NAMALWA (cell line): ENCODE data around the gene THBS2.
"Not testable (repeated sequence)": the region's sequence is repeated elsewhere in the genome, so short reads cannot be mapped to it uniquely, and the experiment has no call there.

ENCODE experiments used
- DNase-seq: peaks from one replicate; pipeline ENCODE4 v3.0.0-alpha.2; 2015; ENCODE audit warnings: low spot score

The THBS2 gene

DNA sequence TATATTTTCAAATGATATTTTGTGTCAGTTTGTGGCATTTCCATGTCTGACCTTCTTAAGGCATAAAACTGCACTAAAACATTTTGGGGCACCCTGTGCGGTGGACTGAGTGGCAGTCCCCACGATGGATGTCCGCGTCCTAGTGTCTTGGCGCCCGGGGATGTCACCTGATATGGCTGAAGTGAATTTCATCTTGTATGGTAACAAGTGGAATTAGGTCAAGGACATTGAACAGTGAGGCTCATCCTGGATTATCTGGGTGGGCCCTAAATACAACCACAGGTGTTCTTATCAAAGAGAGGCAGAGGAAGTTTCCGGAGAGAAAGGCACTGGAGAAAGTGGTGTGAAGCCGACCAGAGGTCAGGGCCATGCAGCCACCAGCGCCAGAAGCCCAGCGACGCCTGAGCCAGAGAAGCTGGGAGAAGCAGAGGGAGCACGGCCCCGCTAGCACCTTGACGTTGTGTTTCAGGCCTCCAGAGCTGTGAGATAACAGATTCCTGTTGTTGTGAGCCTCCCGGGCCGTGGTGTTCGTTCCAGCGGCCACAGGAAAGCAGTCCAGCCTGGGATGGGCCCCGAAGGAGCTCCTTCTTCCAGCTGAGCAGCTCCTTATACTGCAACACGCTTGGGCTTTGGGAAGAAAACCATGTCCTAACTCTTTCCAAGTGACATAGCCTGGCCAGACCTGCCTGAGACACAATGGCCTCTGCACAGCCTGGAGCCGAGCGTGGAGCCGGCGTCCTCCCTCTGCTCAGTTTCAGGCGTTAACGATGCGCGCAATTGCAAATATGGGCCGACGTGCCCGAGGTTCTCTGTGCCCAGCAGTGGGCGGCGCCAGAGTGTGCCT is 22.5 kb downstream of the THBS2 start:
- DNase-seq: no peak

DNA sequence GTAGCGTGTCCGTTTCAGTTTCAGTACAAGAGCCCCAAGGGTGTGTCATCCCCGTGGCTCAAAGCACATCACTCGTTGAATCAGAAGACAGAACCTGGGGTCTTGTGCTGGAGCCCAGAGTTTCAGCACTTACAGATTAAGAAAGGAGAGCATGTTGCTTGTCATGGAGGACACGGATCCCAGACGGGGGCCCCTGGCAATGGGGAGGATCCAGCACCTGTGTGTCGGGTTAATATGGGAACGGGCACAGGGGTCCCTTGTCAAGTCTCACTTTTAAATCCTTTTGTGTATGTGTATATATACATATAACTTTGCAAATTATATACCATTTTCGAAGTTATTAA is 23.4 kb downstream of the THBS2 start:
- DNase-seq: no peak

DNA sequence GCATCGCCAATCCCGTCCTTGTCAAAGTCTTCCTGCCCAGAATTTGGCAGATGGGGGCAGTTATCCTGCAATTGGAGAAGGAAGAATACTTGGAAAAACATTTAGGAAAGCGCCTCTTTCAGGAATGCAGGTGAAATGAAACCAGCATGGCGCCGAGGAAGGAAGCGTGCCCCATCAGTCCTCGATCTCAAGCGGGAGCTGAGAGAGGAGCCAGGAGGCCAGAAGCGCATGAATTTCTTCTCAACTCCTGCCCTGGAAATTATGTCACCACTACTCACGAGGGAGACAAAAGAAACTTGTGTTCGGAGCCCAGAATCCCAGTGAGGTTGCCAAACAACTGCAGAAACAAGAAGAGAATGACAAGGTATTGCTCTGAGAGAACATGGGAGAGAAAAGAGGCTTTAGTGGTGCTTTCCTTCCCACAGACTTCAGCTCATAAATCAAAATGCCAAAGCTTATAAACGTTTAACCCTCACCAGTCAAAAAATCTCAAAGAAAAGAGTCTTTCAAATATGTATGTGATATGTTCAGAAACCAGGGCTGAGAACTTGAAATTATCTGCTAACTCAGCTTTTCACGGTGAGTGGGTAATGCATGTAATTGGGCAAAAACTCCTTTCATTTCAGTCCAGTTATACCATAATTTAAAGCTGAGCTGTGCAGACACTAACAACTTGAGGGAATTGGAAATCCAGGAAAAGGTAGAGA is 23.9 kb downstream of the THBS2 start:
- DNase-seq: no peak

DNA sequence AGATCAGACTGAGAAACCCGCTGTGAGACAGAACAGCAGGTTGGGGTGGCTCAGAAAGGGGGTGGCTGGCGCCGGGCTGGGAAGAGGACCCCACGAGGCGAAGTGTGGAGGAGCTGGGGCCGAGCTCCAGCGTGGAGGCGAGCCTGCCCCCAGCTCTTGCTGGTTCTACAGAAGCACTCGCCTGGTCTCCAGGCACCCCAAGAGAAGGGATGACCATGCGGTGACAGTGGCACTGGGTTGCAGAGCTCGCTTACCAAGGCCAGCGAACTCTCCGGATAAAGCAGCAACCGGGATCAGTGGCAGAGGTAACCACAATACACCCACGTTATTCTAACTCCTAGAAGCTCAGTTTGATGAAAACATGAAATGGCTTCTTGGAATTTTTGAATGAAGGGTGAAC is 26.5 kb downstream of the THBS2 start:
- no peak for DNase-seq

DNA sequence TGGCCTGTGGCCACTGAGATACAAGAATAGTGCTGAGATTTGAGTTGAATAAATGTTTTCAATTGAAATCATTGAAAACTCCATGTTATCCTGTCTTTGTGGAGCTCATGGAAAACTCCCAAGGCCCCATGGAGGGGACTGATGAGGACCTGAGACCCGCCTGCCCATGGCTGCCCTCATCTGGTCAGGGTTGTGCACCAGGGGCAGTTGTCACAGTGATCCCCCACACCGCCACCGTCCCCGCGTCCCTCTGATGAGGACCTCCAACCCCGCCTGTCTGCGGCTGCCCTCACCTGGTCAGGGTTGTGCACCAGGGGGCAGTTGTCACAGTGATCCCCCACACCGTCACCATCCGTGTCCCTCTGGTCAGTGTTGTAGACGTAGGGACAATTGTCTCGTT is 27.8 kb downstream of the THBS2 start:
- no peak for DNase-seq

DNA sequence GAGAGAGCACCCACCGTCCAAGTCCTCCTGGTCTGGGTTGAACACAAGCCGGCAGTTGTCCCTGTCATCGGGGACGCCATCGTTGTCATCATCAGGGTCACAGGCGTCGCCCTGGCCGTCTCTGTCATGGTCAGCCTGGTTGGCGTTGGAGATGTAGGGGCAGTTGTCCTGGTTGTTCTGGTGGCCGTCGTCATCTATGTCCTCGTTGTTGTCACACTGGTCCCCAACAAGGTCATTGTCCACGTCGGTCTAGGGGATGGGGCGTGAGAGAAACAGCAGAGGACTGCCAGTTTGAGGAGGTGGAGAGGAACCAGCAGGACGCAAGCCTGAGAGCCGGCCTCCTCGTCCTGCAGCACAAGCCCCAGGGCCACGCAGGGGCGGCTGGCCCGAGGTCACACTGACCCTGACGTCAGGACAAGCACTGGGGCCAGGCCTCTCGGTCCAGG is 28.5 kb downstream of the THBS2 start:
- DNase-seq: no peak

DNA sequence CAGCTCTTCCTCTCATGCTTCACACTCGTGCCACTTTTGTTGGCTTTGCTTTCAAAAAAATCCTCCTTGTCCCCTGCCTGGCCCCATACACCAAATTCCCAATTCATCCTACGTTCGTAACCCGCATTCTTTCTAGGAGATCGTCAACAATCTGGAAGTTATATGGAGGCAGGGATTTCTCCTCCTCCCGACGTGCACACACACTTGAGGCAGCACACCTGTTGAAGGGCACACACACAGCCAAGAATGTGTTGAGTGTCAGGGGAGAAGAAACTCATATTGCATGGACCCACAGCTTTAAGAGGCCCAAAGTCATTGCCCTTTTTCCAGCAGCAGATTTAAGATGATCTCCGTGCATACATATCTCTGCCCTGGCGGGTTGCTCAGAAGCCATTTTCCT is 28.9 kb downstream of the THBS2 start:
- no peak for DNase-seq

DNA sequence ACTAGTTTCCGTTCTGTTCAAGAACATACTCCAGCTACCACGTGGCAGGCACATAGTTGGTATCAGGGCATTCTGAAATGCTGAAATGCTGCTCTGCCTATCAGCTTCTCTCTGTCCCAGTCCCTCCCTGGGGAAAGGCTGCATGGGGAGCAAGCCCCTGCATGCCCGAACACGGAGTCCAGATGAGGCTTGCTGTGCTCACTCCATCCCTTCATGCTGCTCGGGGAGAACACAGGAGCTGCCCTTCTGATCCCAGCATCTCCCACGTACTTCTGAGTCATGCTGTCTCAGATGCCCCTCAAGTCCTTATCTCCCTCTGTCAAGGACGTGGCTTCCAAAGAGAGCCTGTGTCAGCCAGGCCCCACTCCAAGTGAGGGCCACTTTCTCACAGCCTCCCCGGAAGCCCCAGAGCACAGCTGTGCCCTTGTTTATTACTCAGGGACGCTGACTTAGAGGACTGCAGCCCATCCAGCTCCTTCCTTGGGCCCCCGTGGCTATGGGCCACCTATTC is 29.4 kb downstream of the THBS2 start:
- no peak for DNase-seq

DNA sequence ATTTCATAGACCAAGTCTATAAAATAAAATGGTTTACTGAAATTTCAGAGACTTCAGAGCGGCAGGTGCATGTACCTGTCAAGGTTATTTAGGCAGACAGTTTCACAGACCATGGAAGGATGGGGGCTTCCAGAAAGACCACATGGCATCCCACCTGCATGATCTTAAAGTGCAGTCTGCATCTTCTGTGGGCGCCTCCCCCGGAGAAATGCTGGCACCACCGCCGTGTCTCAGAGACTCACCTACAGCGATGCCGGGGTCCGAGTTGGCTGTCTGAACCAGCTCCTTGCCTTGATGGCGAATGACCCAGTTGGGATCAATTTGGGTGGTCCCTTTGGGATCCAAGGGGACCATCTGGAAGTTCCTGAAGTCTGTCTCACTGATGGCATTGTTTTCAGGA is 30.6 kb downstream of the THBS2 start:
- no peak for DNase-seq

DNA sequence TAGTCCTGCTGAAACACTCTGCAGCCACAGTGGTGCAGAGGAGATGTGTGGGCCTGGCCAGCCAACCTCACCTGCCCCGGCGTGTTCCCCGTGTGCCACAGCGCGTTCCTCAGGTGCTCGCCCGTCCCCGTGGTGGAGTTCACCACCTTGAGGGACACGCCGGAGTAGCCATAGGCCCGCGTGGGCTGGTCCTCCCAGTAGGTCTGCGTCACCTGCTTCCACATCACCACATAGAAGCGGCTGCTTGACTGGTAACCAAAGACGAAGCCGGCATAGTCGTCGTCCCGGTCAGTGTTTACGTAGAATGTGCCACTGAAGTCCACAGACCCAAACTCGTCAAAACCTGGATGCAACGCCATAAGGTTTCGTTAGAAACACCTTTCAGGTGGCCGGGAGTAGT is 31.5 kb downstream of the THBS2 start:
- no peak for DNase-seq

DNA sequence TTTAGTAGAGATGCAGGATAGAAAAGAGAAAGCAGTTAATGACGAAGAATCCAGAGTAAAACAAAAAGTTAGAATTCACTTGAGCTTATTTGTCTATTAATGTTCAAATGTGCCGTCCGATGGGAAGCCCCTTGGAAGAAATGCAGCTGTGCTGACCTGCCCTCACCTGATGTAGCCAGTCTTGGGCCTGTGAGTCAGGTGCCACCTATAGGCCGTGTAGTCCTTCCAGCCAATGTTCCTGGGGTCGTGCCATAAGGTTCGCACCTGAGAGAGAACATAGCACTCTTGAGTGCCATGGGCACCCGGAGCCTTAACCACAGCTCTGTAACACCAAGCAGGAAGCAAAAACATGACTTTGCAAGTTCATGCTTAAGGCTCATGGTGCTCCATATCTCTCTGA is 32.4 kb downstream of the THBS2 start:
- DNase-seq: no peak

DNA sequence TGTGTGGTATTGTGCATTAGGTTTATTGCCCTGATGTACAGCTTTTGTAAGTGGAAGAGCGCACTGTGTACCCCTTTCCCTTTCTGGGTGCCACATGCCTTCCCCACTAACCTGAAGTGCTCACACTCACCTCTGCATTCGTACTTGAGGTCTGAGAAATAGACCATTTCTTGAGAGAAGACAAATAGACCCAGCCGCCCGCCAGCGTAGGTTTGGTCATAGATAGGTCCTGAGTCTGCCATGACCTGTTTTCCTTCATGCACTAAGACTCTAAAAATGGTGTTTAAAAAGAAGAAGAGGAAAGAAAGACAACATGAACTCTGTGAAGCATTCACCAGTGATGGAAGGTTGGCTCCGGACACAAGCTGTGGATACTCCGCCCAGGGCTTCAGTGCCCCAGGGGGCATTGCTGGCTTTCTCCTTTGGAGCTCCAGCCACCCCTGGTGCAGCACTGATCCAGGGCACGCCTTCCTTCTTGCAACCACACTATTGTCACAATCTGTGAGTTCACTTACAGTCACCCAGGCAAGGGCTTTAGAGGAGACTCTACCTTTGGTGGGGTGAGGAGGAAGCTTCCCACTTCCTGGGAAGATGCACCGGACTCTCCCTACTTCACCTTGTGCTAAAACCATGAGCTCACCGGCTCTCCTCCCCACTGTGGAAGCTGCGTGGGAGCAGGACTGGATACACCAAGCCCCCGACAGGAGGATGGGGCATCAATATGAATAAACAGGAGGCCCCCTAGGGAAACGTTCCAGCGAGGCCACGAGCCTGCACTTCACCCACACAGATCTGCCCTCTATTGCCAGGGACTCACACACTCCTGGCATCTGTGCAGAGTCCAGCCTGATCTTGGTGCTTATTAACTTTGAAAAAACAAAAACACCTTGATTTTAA is 33.3 kb downstream of the THBS2 start:
- no peak for DNase-seq

DNA sequence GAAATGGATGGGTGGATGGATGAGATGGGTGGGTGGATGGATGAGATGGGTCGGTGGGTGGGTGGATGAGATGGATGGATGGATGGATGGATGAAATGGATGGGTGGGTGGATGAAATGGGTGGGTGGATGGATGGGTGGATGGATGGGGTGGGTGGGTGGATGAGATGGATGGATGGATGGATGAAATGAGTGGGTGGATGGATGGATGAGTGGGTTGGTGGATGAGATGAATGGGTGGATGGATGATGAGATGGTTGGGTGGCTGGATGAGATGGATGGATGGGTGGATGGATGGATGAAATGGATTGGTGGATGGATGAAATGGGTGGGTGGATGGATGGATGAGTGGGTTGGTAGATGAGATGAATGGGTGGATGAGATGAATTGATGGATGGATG is 35.7 kb downstream of the THBS2 start:
- DNase-seq: no peak

DNA sequence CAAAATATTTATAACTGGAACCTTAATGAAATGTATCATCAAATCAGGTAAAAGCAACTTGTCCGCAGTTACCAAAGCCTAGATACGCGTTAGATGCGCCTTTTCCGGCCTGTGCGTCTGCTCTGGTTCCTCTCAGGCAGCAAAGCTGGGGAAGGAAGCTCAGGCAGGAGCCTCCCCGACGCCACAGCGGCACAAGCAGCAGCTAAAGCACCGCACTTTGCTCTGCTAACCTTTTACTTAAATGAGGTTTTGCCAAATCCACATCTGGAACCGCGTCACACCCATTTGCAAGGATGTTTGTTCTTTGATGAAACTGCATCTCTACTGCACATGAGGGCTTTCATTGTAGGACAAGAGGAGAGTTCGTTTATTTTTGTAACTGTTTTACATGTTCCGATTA is 36.8 kb downstream of the THBS2 start:
- no peak for DNase-seq

DNA sequence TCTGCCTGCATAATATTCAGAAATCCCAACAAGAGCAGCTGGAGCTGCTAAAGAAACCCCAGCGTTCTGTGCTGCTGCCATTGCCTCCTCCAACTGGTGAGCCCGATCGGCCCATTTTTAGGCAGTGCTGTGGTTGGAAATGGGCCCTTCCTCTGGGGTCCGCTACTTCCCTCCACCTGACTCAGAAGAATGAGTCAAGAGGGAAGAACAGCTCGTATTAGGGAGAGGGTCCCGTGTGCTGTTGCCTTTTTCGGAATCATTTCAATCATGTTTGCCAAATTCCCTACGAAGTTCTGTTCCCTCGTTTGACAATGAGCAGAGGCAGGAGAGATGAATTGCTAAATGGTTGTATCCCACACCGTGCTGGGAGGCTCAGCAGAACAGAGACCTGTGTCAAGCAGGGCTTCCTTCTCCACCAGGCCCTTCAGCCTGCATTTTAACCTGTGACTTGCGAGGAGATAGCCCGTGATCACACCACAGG is 38.4 kb downstream of the THBS2 start:
- no peak for DNase-seq

DNA sequence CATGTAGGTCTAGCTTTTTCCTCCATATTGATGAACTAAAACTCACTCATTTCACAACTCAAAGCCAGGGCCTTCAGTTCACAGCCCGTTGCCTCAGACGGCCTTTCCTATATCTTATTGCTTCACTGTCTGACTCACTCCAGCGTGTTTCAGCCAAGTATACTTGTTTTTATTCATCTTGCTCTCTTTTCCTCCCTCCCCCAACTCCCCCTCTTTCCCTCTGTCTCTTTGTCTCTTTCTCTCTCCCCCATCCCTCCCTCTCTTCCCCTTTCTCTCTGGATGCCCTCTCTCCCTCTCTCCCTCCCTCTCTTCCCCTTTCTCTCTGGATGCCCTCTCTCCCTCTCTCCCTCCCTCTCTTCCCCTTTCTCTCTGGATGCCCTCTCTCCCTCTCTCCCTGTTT is 38.9 kb downstream of the THBS2 start:
- DNase-seq: not testable (repeated sequence)

DNA sequence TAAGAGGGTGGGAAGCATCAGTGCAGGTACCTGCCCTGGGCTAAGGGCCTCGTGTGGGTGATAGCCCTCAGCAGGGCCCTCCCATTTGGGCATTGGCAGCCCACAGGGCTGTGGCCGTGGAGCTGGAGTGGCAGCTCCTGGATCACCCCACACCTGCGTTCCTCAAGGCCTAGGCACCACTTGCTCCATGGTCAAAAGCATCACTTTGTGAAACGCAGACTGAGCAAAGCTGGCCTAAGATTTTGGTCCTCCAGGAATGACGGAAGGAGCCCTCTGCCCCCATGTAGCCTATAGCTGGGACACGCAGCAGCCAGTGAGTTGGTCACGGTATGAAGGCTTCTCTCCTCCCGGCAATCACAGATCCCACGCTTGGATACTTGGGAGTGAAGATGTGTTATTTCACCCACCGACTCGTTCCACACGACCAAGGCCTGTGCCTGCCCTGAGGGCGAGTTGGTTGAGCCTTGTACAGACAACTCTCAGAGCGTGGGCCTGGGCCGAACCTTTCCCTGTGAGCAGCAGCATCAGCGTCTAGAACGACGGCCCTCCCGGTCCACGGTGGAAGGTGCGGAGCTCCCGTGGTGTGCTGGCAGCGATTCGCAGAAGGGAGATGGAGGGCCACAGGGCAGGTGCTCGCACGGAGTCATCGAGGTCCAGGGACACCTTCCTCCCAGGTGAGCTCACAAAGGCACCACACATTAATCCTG is 39.7 kb downstream of the THBS2 start:
- no peak for DNase-seq

DNA sequence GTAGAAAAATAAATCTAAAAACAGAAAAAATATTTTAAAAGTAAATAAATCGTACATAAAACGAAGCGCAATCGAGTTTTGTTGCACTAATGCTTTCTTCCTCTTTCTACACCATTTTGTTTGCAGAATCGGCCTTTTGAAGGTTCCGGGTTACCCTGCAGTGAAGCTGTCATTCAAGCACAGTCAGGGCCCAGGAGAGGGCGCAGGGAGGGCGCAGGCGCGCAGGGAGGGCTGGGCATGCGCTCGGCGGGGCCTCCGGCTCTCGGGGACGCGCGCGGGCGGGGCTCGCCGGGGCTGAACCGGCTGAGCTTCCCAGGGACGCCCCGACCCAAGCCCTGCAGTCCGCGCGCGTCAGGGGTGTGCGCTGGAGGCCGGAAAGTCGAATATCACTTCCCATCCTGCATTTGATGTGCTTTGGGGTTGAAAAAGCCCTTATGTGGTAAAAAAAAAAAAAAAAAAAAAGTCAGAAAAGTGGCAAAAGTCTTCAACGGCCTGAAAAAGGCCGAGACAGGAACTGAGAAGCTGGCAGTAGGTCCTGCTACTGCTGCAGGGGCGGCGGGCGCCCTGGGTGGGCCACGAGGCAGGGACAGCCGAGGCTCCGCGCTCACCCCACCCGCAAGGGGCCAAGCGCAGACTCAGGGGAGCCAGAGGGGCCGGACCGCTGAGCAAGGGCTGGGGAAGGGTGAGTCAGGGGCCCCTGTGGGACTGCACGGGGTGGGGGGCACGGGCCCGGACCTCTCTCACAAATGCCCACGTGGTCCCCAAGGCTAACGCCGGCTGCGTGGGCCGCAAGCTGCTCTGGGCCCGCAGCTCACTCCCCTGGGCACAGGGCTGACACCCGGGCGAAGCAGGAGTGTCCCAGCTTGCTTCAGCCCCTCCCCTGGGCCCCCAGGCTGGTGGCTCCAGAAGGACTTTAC is 40.5 kb downstream of the THBS2 start:
- peak; percentile 95 for DNase-seq

DNA sequence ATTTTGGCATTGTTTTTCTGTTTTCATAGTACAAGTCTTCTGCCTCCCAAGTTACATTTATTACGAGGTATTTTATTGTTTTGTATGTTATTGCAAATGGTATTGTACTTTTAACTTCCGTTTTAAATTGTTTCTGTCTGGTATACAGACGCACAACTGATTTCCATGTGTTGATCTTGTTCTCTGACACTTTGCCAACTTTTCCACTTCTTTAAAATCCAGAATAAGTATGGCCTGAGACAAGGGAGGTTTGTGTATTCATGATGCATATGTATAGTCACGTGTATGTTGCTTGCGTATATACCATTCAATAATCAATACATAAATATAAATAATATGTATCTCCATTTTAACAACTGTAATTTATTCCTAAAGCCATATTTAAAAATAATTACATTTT is 41.2 kb downstream of the THBS2 start:
- no peak for DNase-seq

DNA sequence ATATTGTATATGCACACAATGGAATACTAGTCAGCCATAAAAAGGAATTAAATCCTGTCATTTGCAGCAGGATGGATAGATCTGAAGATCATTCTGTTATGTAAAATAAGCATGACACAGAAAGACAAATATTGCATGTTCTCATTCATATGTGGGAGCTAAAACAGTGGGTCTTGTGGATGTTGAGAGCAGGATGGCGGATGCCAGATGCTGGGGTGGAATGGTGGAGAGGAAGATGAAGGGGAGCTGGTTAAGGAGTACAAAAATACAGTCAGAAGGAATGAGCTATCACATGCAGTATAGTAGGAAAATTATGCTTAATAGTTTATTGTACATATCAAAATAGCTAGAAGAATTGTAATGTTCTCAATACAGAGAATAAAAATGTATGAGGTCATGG is 41.8 kb downstream of the THBS2 start:
- DNase-seq: no peak

DNA sequence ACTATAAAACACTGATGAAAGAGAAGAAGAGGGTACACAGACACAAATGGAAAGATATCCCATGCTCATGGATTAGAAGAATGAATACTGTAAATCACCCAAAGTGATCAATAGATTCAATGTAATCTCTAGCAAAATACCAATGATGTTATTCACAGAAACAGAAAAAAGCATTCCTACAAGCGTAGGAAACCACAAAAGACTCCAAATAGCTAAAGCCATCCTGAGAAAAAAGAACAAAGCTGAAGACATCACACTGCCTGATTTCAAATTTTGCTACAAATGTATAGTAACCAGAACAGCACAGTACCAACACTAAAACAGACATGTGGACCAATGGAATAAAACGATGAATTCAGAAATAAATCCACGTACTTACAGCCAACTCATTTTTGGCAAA is 43.0 kb downstream of the THBS2 start:
- DNase-seq: no peak
